Neuronal stem cell (in vitro differentiated cells): ENCODE results near the gene SESN2.
A peak's percentile ranks its signal among the peaks of the same experiment; 100 is the strongest.

Experiments
- DNase-seq: peaks from one replicate; pipeline ENCODE4 v3.0.0-alpha.2; 2013; ENCODE audit warnings: low spot score
- H2AFZ ChIP-seq: one replicate; pipeline ENCODE4 v1.6.1; 2013; ENCODE audit warnings: mild to moderate bottlenecking, low read length, inconsistent platforms
- H2AK5ac ChIP-seq: 2 replicates; pipeline ENCODE4 v1.6.1; 2013; ENCODE audit warnings: low read depth, mild to moderate bottlenecking, inconsistent platforms, low read length, moderate library complexity, mixed read lengths
- H2BK120ac ChIP-seq: 2 replicates; pipeline ENCODE4 v1.6.1; 2013; ENCODE audit warnings: low read depth, mild to moderate bottlenecking, inconsistent platforms, low read length, moderate library complexity, mixed read lengths
- H2BK12ac ChIP-seq: one replicate; pipeline ENCODE4 v1.6.1; 2013; ENCODE audit warnings: low read length, inconsistent platforms
- H2BK15ac ChIP-seq: 2 replicates; pipeline ENCODE4 v1.6.1; 2013; ENCODE audit warnings: mild to moderate bottlenecking, low read length, inconsistent platforms, mixed read lengths
- H2BK5ac ChIP-seq: one replicate; pipeline ENCODE4 v1.6.1; 2013; ENCODE audit warnings: inconsistent platforms, mild to moderate bottlenecking, low read length, moderate library complexity
- H3K14ac ChIP-seq: one replicate; pipeline ENCODE4 v1.6.1; 2013; ENCODE audit warnings: low read length, inconsistent platforms
- H3K18ac ChIP-seq: 2 replicates; pipeline ENCODE4 v1.6.1; 2013; ENCODE audit warnings: low read length, inconsistent platforms
- H3K23ac ChIP-seq: 2 replicates; pipeline ENCODE4 v1.6.1; 2013; ENCODE audit warnings: low read depth, mild to moderate bottlenecking, mixed read lengths, low read length, inconsistent platforms; ENCODE audit not compliant: poor library complexity
- H3K27ac ChIP-seq: replicated peaks from 3 replicates; pipeline ENCODE4 v1.5.1; 2013; ENCODE audit warnings: low read length, inconsistent platforms
- H3K27me3 ChIP-seq, 3 experiments: 2 replicates each; pipeline ENCODE4 v1.6.1; 2013; ENCODE audit warnings: low read length in 3 of 3, mild to moderate bottlenecking in 2 of 3, inconsistent platforms in 1 of 3, low read depth in 1 of 3, mixed read lengths in 1 of 3, moderate library complexity in 1 of 3; ENCODE audit not compliant: control insufficient read depth in 3 of 3, insufficient read depth in 3 of 3
- H3K36me3 ChIP-seq, 2 donors: replicated peaks in 1 of 2; 2 replicates each; pipeline ENCODE4 v1.6.1; 2013; ENCODE audit warnings: low read length in 2 of 2; ENCODE audit not compliant: control insufficient read depth in 2 of 2, insufficient read depth in 2 of 2
- H3K4ac ChIP-seq: 2 replicates; pipeline ENCODE4 v1.6.1; 2013; ENCODE audit warnings: inconsistent platforms, mild to moderate bottlenecking, low read length, moderate library complexity
- H3K4me1 ChIP-seq, 2 donors: 1 replicate in 1 of 2; 2 replicates in 1 of 2; pipeline ENCODE4 v1.6.1; 2013; ENCODE audit warnings: low read length in 2 of 2, low read depth in 1 of 2; ENCODE audit not compliant: control insufficient read depth in 2 of 2, insufficient read depth in 1 of 2
- H3K4me2 ChIP-seq: one replicate; pipeline ENCODE4 v1.6.1; 2013; ENCODE audit warnings: mild to moderate bottlenecking, low read length, inconsistent platforms; ENCODE audit not compliant: insufficient read depth, poor library complexity, severe bottlenecking
- H3K4me3 ChIP-seq, 2 donors: 2 replicates each; pipeline ENCODE4 v1.5.1; 2013; ENCODE audit warnings: low read length in 2 of 2, mild to moderate bottlenecking in 2 of 2, inconsistent platforms in 1 of 2, moderate library complexity in 1 of 2
- H3K79me1 ChIP-seq: one replicate; pipeline ENCODE4 v1.6.1; 2013; ENCODE audit warnings: low read depth, mild to moderate bottlenecking, inconsistent platforms, low read length, moderate library complexity
- H3K9ac ChIP-seq: one replicate; pipeline ENCODE4 v1.6.1; 2013; ENCODE audit warnings: mild to moderate bottlenecking, low read depth, low read length, inconsistent platforms; ENCODE audit not compliant: poor library complexity
- H3K9me3 ChIP-seq, 2 donors: replicated peaks in 1 of 2; 2 replicates each; pipeline versions ENCODE3 to v1.6.1; 2013; ENCODE audit warnings: low read length in 2 of 2, mild to moderate bottlenecking in 2 of 2, inconsistent platforms in 1 of 2, low read depth in 1 of 2, mixed read lengths in 1 of 2, moderate library complexity in 1 of 2; ENCODE audit not compliant: control insufficient read depth in 2 of 2, insufficient read depth in 1 of 2
- H4K8ac ChIP-seq: one replicate; pipeline ENCODE4 v1.6.1; 2013; ENCODE audit warnings: low read depth, mild to moderate bottlenecking, inconsistent platforms, low read length, moderate library complexity
- H4K91ac ChIP-seq: one replicate; pipeline ENCODE4 v1.6.1; 2013; ENCODE audit warnings: low read length, low read depth, mild to moderate bottlenecking, inconsistent platforms; ENCODE audit not compliant: poor library complexity
- WGBS, 2 donors: extraction: QIAGEN DNeasy Blood & Tissue Kit; methylation state at CpG; one replicate each; pipeline ENCODE4 v1.1.7; 2013; ENCODE audit warnings: missing lambda C conversion rate in 2 of 2, mixed read lengths in 1 of 2; ENCODE audit not compliant: insufficient read length in 2 of 2, insufficient replicate concordance in 1 of 2; ENCODE audit errors: extremely low coverage in 2 of 2; 5-methylcytosine and 5-hydroxymethylcytosine counted together

The SESN2 gene

GRCh38 chr1:28308750-28309149 is 49.4 kb downstream of the SESN2 start:
- no peak overlapping the region for H2BK15ac ChIP-seq
- no peaks in the 10 kb centered on the region for H3K4me1 ChIP-seq
- H3K79me1 ChIP-seq: no peaks in the 10 kb centered on the region
- no CpG with 5 or more reads among the region's 3 CpGs for WGBS, 2 donors
- H3K4me3 ChIP-seq: no peak overlapping the region
- no peak for DNase-seq
- no peak overlapping the region for H3K27ac ChIP-seq
- H3K9ac ChIP-seq: no peak overlapping the region
- no peak overlapping the region for H3K18ac ChIP-seq
- peaks cover 0 to 3% (median 0%) of the 10 kb centered on the region in 3 experiments for H3K27me3 ChIP-seq
- H3K4ac ChIP-seq: no peak overlapping the region
- H2BK12ac ChIP-seq: no peak overlapping the region
- H3K4me2 ChIP-seq: no peak overlapping the region
- no peak overlapping the region for H4K91ac ChIP-seq
- no peak overlapping the region for H3K23ac ChIP-seq
- no peak overlapping the region for H2BK5ac ChIP-seq
- H4K8ac ChIP-seq: no peak overlapping the region
- no peak overlapping the region for H2BK120ac ChIP-seq
- H2AK5ac ChIP-seq: no peak overlapping the region
- H3K36me3 ChIP-seq: no peaks in the 10 kb centered on the region
- no peaks in the 10 kb centered on the region for H3K9me3 ChIP-seq
- H2AFZ ChIP-seq: no peak overlapping the region
- no peak overlapping the region for H3K14ac ChIP-seq

DNA sequence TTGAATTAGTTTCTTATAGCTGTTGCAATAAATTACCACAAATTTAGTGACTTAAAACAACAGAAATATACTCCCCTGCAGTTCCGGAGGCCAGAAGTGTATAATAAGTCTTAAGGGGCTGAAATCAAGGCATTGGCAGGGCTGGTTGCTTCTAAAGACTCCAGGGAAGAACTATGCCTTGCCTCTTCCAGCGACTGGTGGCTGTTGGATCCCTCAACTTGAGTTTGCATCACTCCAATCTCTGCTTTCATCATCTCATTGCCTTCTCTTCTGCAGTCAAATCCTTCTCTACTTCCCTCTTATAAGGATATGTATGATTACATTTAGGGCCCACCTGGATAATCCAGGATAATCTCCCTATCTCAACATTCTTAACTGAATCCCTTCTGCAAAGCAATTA is 50.4 kb downstream of the SESN2 start:
- no peak overlapping the region for H3K4ac ChIP-seq
- H4K8ac ChIP-seq: no peak overlapping the region
- H2AK5ac ChIP-seq: no peak overlapping the region
- no peak overlapping the region for H3K14ac ChIP-seq
- DNase-seq: no peak
- no CpG with 5 or more reads among the region's 2 CpGs for WGBS, 2 donors
- H2AFZ ChIP-seq: no peak overlapping the region
- no peak overlapping the region for H2BK12ac ChIP-seq
- H3K79me1 ChIP-seq: no peaks in the 10 kb centered on the region
- H3K27ac ChIP-seq: no peak overlapping the region
- H3K9ac ChIP-seq: no peak overlapping the region
- H3K9me3 ChIP-seq: no peaks in the 10 kb centered on the region
- no peak overlapping the region for H3K4me2 ChIP-seq
- H2BK15ac ChIP-seq: no peak overlapping the region
- H2BK120ac ChIP-seq: no peak overlapping the region
- no peak overlapping the region for H2BK5ac ChIP-seq
- H3K27me3 ChIP-seq: peaks cover 0 to 3% (median 0%) of the 10 kb centered on the region in 3 experiments
- no peaks in the 10 kb centered on the region for H3K4me1 ChIP-seq
- no peak overlapping the region for H3K4me3 ChIP-seq
- no peak overlapping the region for H4K91ac ChIP-seq
- no peaks in the 10 kb centered on the region for H3K36me3 ChIP-seq
- H3K18ac ChIP-seq: no peak overlapping the region
- no peak overlapping the region for H3K23ac ChIP-seq

DNA sequence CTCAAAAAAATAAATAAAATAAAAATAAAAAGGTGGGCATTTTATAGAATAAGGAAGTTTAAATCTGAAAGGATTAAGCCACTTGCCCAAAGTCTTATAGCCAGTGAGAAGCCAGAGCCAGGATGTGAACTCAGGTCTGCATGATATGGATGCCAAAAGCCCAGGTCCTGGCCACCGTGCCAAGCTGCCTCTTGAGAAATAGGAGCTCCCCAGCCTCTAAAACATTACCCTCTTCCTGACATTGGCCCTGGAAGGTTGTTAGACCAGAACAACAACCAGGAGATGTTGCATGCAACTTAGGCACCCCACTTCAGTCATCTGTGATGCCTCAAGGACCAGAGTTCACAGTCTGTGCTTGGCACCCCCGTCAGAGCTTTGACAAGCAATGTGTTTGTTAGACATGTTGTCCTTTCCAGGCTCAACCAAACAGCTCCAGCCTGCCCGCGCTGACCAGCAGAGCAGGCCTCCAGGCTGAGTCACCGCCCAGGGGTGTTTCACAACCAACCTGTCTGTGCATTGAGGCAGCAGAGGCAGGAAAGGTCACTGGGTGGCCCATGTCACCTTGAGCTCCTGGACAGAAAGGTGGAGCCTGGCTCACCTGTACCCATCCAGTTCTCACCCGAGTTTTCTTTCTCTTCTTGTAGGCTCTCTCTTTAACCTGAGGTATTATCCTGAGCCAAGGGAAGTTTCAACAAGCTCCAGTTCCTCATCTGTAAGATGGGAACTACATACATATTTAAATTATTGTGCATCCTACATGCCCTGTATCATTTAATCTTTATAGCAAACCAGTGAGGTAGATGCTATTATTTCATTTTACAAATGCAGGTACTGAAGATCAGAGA is 54.6 kb downstream of the SESN2 start:
- peak overlapping the region; percentile 80 for H3K23ac ChIP-seq
- no peak overlapping the region for H2BK120ac ChIP-seq
- no peak overlapping the region for H3K27ac ChIP-seq
- no peak overlapping the region for H3K4me3 ChIP-seq
- H3K79me1 ChIP-seq: no peaks in the 10 kb centered on the region
- no peak overlapping the region for H2AK5ac ChIP-seq
- no peak overlapping the region for H4K91ac ChIP-seq
- H2BK12ac ChIP-seq: no peak overlapping the region
- H3K27me3 ChIP-seq: no peaks in the 10 kb centered on the region
- no CpG with 5 or more reads among the region's 6 CpGs for WGBS, 2 donors
- no peak for DNase-seq
- H4K8ac ChIP-seq: no peak overlapping the region
- H2AFZ ChIP-seq: no peak overlapping the region
- H3K4me2 ChIP-seq: no peak overlapping the region
- H3K9ac ChIP-seq: no peak overlapping the region
- no peak overlapping the region for H2BK5ac ChIP-seq
- no peaks in the 10 kb centered on the region for H3K36me3 ChIP-seq
- no peaks in the 10 kb centered on the region for H3K9me3 ChIP-seq
- H3K4me1 ChIP-seq: no peaks in the 10 kb centered on the region
- H3K14ac ChIP-seq: no peak overlapping the region
- H3K18ac ChIP-seq: peak overlapping the region; percentile 19
- H3K4ac ChIP-seq: no peak overlapping the region
- H2BK15ac ChIP-seq: no peak overlapping the region

- Histone ChIP-seq H3K79me1 (no peaks in the 10 kb centered on the region), H3K9me3 (no peaks in the 10 kb centered on the region), H2AFZ (no peak overlapping the region), H4K91ac (no peak overlapping the region), H3K36me3 (no peaks in the 10 kb centered on the region), H3K23ac (no peak overlapping the region), H2BK12ac (no peak overlapping the region), H3K4me1 (no peaks in the 10 kb centered on the region), H3K4me2 (no peak overlapping the region), H2BK120ac (no peak overlapping the region), H3K4ac (no peak overlapping the region), H2BK5ac (no peak overlapping the region), H3K27me3 (no peaks in the 10 kb centered on the region), H2BK15ac (no peak overlapping the region), H4K8ac (no peak overlapping the region), H3K4me3 (no peak overlapping the region), H3K9ac (no peak overlapping the region), H3K18ac (no peak overlapping the region), H3K14ac (no peak overlapping the region), H3K27ac (no peak overlapping the region), H2AK5ac (no peak overlapping the region)
- no CpG with 5 or more reads among the region's 8 CpGs for WGBS, 2 donors
- no peak for DNase-seq
Measured at GRCh38 chr1:28314547-28314941, 55.2 kb downstream of the SESN2 start.
